ENCODE results near the gene HCAR2.
A peak's percentile ranks its signal among the peaks of the same experiment; 100 is the strongest.

HCAR2 gene

GRCh38 chr12:122749569-122750332 lies 46.6 kb upstream of the HCAR2 start:
- Histone ChIP-seq H3K4ac (ENCODE audit: low read length) (no peak overlapping the region), H4K91ac (ENCODE audit: low read depth, low read length, poor library complexity) (no peak overlapping the region), H4K8ac (ENCODE audit: low read depth, low read length) (no peak overlapping the region), H3K27ac (replicated peaks; ENCODE audit: low read length) (no peak overlapping the region), H3K9me3 (replicated peaks in 1 of 2; ENCODE audit: control insufficient read depth in 2 of 2, insufficient read depth in 1 of 2, low read depth in 1 of 2, low read length in 2 of 2) (no peaks in the 10 kb centered on the region), H2BK120ac (ENCODE audit: low read depth, low read length) (no peak overlapping the region), H3K14ac (ENCODE audit: low read length) (no peak overlapping the region), H3K79me1 (ENCODE audit: low read depth, low read length) (peaks cover 5% of the 10 kb centered on the region), H2BK12ac (ENCODE audit: low read length) (no peak overlapping the region), H2AK5ac (ENCODE audit: low read depth, low read length) (no peak overlapping the region), H3K4me3 (ENCODE audit: low read length in 2 of 2) (no peak overlapping the region), H3K18ac (ENCODE audit: low read length) (no peak overlapping the region), H2AFZ (ENCODE audit: low read length) (peak overlapping the region; percentile 79), H2BK15ac (ENCODE audit: low read length) (no peak overlapping the region), H2BK5ac (ENCODE audit: low read length) (no peak overlapping the region), H3K4me2 (ENCODE audit: insufficient read depth, low read length, poor library complexity, severe bottlenecking) (no peak overlapping the region), H3K23ac (ENCODE audit: low read depth, low read length, poor library complexity) (no peak overlapping the region), H3K4me1 (ENCODE audit: control insufficient read depth in 2 of 2, insufficient read depth in 1 of 2, low read depth in 1 of 2, low read length in 2 of 2) (peaks cover 7 to 12% of the 10 kb centered on the region in 2 donors), H3K27me3 (ENCODE audit: control insufficient read depth in 3 of 3, insufficient read depth in 3 of 3, low read depth in 1 of 3, low read length in 3 of 3) (no peaks in the 10 kb centered on the region), H3K36me3 (replicated peaks in 1 of 2; ENCODE audit: control insufficient read depth in 2 of 2, insufficient read depth in 2 of 2, low read length in 2 of 2) (peaks cover 6 to 12% of the 10 kb centered on the region in 2 donors), H3K9ac (ENCODE audit: low read depth, low read length, poor library complexity) (no peak overlapping the region)
- DNase-seq (ENCODE audit: low spot score) = no peak
- WGBS, 2 donors (ENCODE audit: extremely low coverage in 2 of 2, insufficient read length in 2 of 2, insufficient replicate concordance in 1 of 2) = no CpG with 5 or more reads among the region's 6 CpGs

GRCh38 chr12:122747224-122748135 lies 44.3 kb upstream of the HCAR2 start:
- Histone ChIP-seq H4K8ac (ENCODE audit: low read depth, low read length) (no peak overlapping the region), H2BK5ac (ENCODE audit: low read length) (no peak overlapping the region), H2BK12ac (ENCODE audit: low read length) (no peak overlapping the region), H3K27ac (replicated peaks; ENCODE audit: low read length) (no peak overlapping the region), H3K79me1 (ENCODE audit: low read depth, low read length) (no peaks in the 10 kb centered on the region), H3K4me1 (ENCODE audit: control insufficient read depth in 2 of 2, insufficient read depth in 1 of 2, low read depth in 1 of 2, low read length in 2 of 2) (peaks cover 0 to 3% of the 10 kb centered on the region in 2 donors), H3K9ac (ENCODE audit: low read depth, low read length, poor library complexity) (no peak overlapping the region), H2AK5ac (ENCODE audit: low read depth, low read length) (no peak overlapping the region), H3K4me3 (ENCODE audit: low read length in 2 of 2) (no peak overlapping the region), H3K9me3 (replicated peaks in 1 of 2; ENCODE audit: control insufficient read depth in 2 of 2, insufficient read depth in 1 of 2, low read depth in 1 of 2, low read length in 2 of 2) (no peaks in the 10 kb centered on the region), H2BK15ac (ENCODE audit: low read length) (no peak overlapping the region), H3K4ac (ENCODE audit: low read length) (no peak overlapping the region), H2AFZ (ENCODE audit: low read length) (no peak overlapping the region), H2BK120ac (ENCODE audit: low read depth, low read length) (no peak overlapping the region), H3K23ac (ENCODE audit: low read depth, low read length, poor library complexity) (no peak overlapping the region), H3K18ac (ENCODE audit: low read length) (no peak overlapping the region), H4K91ac (ENCODE audit: low read depth, low read length, poor library complexity) (no peak overlapping the region), H3K14ac (ENCODE audit: low read length) (no peak overlapping the region), H3K27me3 (ENCODE audit: control insufficient read depth in 3 of 3, insufficient read depth in 3 of 3, low read depth in 1 of 3, low read length in 3 of 3) (no peaks in the 10 kb centered on the region), H3K4me2 (ENCODE audit: insufficient read depth, low read length, poor library complexity, severe bottlenecking) (no peak overlapping the region), H3K36me3 (replicated peaks in 1 of 2; ENCODE audit: control insufficient read depth in 2 of 2, insufficient read depth in 2 of 2, low read length in 2 of 2) (no peaks in the 10 kb centered on the region)
- no peak for DNase-seq (ENCODE audit: low spot score)
- WGBS, 2 donors (ENCODE audit: extremely low coverage in 2 of 2, insufficient read length in 2 of 2, insufficient replicate concordance in 1 of 2) = 100% methylated on average over 2 of the region's 9 CpGs; no CpG with 5 or more reads in 1 of the 2 donors

GRCh38 chr12:122743895-122744525 lies 40.9 kb upstream of the HCAR2 start:
- H3K27ac ChIP-seq (replicated peaks; ENCODE audit: low read length) = no peak overlapping the region
- H3K18ac ChIP-seq (ENCODE audit: low read length) = no peak overlapping the region
- H2BK120ac ChIP-seq (ENCODE audit: low read depth, low read length) = no peak overlapping the region
- H3K79me1 ChIP-seq (ENCODE audit: low read depth, low read length) = no peaks in the 10 kb centered on the region
- no peak for DNase-seq (ENCODE audit: low spot score)
- no peaks in the 10 kb centered on the region for H3K9me3 ChIP-seq (replicated peaks in 1 of 2; ENCODE audit: control insufficient read depth in 2 of 2, insufficient read depth in 1 of 2, low read depth in 1 of 2, low read length in 2 of 2)
- H2AFZ ChIP-seq (ENCODE audit: low read length) = no peak overlapping the region
- WGBS, 2 donors (ENCODE audit: extremely low coverage in 2 of 2, insufficient read length in 2 of 2, insufficient replicate concordance in 1 of 2) = no CpG with 5 or more reads among the region's 7 CpGs
- H4K91ac ChIP-seq (ENCODE audit: low read depth, low read length, poor library complexity) = no peak overlapping the region
- H3K36me3 ChIP-seq (replicated peaks in 1 of 2; ENCODE audit: control insufficient read depth in 2 of 2, insufficient read depth in 2 of 2, low read length in 2 of 2) = no peaks in the 10 kb centered on the region
- H2BK15ac ChIP-seq (ENCODE audit: low read length) = no peak overlapping the region
- H3K9ac ChIP-seq (ENCODE audit: low read depth, low read length, poor library complexity) = no peak overlapping the region
- no peak overlapping the region for H4K8ac ChIP-seq (ENCODE audit: low read depth, low read length)
- H3K4me2 ChIP-seq (ENCODE audit: insufficient read depth, low read length, poor library complexity, severe bottlenecking) = no peak overlapping the region
- H3K4ac ChIP-seq (ENCODE audit: low read length) = no peak overlapping the region
- no peak overlapping the region for H3K23ac ChIP-seq (ENCODE audit: low read depth, low read length, poor library complexity)
- no peaks in the 10 kb centered on the region for H3K27me3 ChIP-seq (ENCODE audit: control insufficient read depth in 3 of 3, insufficient read depth in 3 of 3, low read depth in 1 of 3, low read length in 3 of 3)
- H2AK5ac ChIP-seq (ENCODE audit: low read depth, low read length) = no peak overlapping the region
- no peak overlapping the region for H2BK12ac ChIP-seq (ENCODE audit: low read length)
- no peak overlapping the region for H2BK5ac ChIP-seq (ENCODE audit: low read length)
- H3K14ac ChIP-seq (ENCODE audit: low read length) = no peak overlapping the region
- no peak overlapping the region for H3K4me3 ChIP-seq (ENCODE audit: low read length in 2 of 2)
- H3K4me1 ChIP-seq (ENCODE audit: control insufficient read depth in 2 of 2, insufficient read depth in 1 of 2, low read depth in 1 of 2, low read length in 2 of 2) = no peaks in the 10 kb centered on the region

- Histone ChIP-seq H2AFZ (ENCODE audit: low read length) (peak overlapping the region; percentile 64), H3K4me1 (ENCODE audit: control insufficient read depth in 2 of 2, insufficient read depth in 1 of 2, low read depth in 1 of 2, low read length in 2 of 2) (no peaks in the 10 kb centered on the region), H2BK12ac (ENCODE audit: low read length) (no peak overlapping the region), H3K27me3 (ENCODE audit: control insufficient read depth in 3 of 3, insufficient read depth in 3 of 3, low read depth in 1 of 3, low read length in 3 of 3) (no peaks in the 10 kb centered on the region), H3K9me3 (replicated peaks in 1 of 2; ENCODE audit: control insufficient read depth in 2 of 2, insufficient read depth in 1 of 2, low read depth in 1 of 2, low read length in 2 of 2) (no peaks in the 10 kb centered on the region), H3K27ac (replicated peaks; ENCODE audit: low read length) (no peak overlapping the region), H4K91ac (ENCODE audit: low read depth, low read length, poor library complexity) (no peak overlapping the region), H3K14ac (ENCODE audit: low read length) (no peak overlapping the region), H3K4me2 (ENCODE audit: insufficient read depth, low read length, poor library complexity, severe bottlenecking) (no peak overlapping the region), H3K23ac (ENCODE audit: low read depth, low read length, poor library complexity) (no peak overlapping the region), H2BK5ac (ENCODE audit: low read length) (no peak overlapping the region), H3K4ac (ENCODE audit: low read length) (no peak overlapping the region), H3K18ac (ENCODE audit: low read length) (no peak overlapping the region), H2BK120ac (ENCODE audit: low read depth, low read length) (no peak overlapping the region), H4K8ac (ENCODE audit: low read depth, low read length) (no peak overlapping the region), H3K36me3 (replicated peaks in 1 of 2; ENCODE audit: control insufficient read depth in 2 of 2, insufficient read depth in 2 of 2, low read length in 2 of 2) (no peaks in the 10 kb centered on the region), H3K4me3 (ENCODE audit: low read length in 2 of 2) (no peak overlapping the region), H3K79me1 (ENCODE audit: low read depth, low read length) (no peaks in the 10 kb centered on the region), H3K9ac (ENCODE audit: low read depth, low read length, poor library complexity) (no peak overlapping the region), H2BK15ac (ENCODE audit: low read length) (no peak overlapping the region), H2AK5ac (ENCODE audit: low read depth, low read length) (no peak overlapping the region)
- no CpG with 5 or more reads among the region's 7 CpGs for WGBS, 2 donors (ENCODE audit: extremely low coverage in 2 of 2, insufficient read length in 2 of 2, insufficient replicate concordance in 1 of 2)
- DNase-seq (ENCODE audit: low spot score) = no peak
Observed at GRCh38 chr12:122740351-122740750, 37.2 kb upstream of the HCAR2 start.
